GM18873 (cell line): ENCODE results near the gene ATP11A.
A peak's percentile ranks its signal among the peaks of the same experiment; 100 is the strongest.
"Not testable (repeated sequence)": the region's sequence is repeated elsewhere in the genome, so short reads cannot be mapped to it uniquely, and the experiment has no call there.

Experiments
- ATAC-seq: cut with Tn5 transposase; IDR thresholded peaks from one replicate; pipeline ENCODE4 v1.9.1; 2021; ENCODE audit warnings: mild to moderate bottlenecking, moderate library complexity, moderate number of reproducible peaks; ENCODE audit not compliant: unreplicated experiment, low FRiP score

ATP11A gene

DNA sequence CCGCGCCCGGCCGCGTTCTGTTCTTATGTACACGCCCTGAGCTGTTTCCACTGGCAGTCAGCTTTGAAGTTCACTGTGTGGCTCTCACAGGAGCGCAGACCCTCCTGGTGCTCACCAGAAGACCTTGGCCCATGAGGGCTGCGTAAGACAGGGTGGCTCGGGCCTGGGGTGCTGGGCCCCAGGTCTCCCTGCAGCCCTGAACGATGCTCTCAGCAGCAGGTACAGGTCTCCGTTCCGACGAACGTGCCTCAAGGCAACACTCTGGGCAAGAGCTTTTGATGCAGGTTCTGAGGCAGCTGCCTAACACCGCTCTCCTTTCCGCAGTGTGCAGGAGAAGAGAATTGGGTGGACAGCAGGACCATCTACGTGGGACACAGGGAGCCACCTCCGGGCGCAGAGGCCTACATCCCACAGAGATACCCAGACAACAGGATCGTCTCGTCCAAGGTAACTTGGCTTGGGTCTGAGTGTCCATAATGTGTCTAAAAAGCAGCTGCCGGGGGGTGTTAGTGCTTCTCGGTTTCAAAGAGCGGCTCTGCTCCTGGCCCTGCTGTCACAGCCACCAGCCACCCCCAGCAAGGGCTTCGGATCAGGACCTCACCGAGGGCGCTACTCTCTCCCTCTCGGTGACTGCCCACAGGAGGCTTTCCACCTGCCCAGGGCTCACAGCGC, 95.1 kb downstream of the ATP11A start:
- ATAC-seq, result no peak

DNA sequence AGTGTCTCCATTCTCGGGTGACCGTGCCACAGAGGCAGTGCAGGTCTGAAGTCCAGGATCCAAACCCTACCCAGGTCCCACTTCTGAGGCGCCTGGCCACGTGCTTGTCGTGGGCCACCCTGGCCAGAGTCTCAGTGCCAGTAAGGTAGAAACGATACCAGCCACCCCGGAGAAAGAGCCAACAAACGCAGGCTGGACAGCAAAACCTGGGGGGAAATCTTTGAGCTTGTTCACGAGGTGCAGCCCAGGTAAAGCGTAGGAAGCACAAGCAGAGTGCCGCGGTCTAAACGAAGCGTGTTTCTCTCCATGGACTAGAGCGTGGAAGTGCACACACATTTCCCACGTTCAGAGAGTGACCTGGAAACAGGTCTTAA, 95.6 kb downstream of the ATP11A start:
- ATAC-seq, result no peak

DNA sequence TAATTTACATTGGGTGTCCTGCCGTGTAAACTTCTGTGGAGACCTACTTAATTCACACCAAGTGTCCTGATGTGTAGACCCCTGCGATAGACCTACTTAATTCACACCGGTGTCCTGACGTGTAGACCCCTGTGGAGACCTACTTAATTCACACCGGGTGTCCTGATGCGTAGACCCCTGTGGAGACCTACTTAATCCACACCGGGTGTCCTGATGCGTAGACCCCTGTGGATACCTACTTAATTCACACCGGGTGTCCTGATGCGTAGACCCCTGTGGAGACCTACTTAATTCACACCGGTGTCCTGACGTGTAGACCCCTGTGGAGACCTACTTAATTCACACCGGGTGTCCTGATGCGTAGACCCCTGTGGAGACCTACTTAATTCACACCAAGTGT, 97.0 kb downstream of the ATP11A start:
- not testable (repeated sequence) for ATAC-seq

DNA sequence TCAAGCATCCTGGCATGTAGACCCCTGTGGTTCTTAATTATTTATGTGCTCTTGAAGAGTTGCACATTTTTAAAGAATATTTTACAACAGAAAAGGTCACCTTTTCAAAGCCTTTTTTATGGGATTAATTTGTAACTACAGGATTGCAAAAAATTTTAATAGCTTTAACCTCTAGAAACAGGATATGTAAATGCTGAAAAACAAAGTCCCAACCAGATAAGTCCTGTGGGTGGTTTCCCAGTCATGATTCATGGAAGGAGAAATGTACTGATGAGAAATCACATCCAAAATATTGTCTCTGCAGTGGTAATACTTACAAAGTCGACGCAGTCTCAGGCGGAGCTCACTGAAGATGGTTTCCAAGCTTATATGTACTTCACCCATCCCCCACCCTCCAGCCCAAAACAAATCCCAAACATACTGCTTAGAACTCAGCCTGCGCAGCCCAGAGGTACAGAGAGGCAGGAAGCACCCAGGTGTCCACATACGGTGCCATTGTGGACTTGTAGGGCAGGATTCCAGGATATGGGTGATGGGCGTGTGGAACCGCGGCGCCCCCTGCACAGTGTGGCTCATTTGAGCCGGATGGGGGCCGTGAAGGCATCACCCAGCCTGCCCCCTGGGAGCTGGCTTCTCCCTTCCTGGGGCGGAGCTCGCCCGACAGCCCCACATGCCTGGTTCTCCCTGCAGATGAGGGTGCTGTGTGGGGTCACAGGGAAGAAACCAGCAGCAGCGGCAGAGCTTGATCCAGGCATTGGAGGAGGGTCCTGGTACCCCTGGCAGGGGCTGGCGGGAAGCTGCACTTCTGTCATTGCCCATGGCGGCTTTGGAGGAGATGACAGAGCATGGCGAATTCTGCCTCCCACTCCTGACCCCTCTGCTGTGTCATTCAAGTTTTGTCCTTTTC, 101.2 kb downstream of the ATP11A start:
- no peak for ATAC-seq

DNA sequence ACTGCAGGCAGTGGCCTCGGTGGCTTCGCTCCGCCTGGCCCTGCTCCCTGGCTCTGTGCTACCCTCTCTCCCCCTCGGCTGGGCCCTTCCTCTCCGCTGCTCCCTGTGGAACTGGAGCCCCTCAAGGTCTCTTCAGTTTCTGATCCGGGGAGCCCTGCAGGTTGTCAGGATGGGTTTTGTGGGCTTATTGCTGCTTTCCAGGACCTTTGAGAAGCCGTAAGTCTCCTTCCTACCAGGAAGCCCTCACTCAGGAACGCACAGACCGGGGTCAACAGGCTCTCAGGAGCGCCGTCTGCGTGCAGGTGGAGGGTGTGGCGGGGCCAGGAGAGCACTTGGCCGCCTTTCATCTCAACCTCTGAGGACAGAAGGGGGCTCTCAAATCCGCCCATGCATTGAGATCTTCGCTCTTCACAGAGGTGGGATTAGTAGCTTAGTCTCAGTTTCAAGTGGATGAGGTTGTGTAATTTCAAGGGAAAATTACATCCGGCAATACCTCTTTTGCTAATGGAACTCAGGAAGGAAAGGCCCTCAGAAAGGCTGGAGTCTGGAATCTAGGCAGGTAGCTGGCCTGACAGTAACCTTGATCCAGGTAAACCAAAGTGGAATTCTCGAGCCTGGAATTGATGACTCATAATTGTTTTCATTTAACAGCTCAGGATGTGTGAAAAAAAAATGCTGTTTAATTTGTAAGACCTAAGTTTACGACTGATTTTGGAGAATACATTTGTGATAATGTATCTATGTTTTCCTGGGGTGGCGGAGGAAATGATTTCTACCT, 102.0 kb downstream of the ATP11A start:
- ATAC-seq, result no peak

DNA sequence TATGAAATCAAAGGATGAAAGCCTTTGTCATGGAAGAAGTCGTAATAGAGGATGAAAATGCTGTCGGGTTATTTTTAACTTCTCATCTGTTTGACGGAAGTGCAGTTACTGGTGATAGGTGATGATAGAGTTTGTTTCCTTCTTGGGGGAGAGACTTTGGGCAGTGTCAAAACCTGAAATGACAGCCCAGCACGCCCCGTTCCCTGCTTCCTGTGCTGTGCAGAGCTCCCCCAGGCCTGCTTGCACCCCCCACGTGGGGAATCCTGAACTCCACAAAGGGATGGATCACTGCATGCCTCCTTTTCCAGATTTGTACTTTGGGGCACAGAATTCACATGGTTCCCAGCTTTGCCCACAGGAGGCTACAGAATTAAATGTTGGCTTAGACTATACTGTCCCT, 102.7 kb downstream of the ATP11A start:
- no peak for ATAC-seq

DNA sequence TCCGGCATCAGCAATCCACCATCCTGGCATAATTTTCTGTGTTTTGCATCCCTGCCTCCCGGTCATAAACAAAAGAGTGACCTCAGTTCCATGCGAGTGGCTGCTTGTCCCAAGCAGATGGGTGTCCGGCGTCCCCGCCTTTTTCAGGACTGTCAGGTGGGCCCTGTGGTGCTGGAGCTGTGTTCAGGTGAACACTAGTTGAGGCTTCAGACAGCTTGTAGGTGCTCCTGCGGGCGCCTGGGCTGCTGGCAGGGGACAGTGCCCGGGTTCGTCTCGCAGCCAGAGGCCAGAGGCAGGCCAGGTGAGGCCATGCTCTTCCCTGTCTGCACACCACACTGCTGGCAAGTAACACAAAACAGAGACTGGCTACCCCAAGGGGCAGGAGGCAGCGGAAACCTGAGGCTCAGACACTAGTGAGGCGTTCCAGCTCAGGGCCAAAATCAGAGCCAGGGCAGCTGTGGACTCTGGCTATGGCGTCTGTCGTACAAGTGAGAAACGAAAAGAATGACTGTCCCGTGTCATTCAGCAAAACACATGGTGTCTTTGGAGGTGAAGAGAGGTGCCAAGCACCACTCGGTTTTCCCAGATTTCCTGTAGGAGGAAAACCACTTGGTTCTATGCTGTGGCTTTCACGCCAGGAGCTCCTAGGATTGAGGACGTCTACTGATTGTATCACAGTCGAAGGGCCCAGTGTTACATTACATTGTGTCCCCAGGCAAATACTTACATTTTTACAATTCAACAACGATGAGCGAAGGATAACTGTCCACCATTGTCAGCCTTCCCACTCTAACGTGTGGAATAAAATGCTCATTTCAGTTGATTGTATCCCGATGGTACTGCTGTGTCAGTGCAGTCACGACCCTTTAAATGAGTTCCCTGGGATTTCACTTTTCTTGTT, 104.0 kb downstream of the ATP11A start:
- no peak for ATAC-seq

DNA sequence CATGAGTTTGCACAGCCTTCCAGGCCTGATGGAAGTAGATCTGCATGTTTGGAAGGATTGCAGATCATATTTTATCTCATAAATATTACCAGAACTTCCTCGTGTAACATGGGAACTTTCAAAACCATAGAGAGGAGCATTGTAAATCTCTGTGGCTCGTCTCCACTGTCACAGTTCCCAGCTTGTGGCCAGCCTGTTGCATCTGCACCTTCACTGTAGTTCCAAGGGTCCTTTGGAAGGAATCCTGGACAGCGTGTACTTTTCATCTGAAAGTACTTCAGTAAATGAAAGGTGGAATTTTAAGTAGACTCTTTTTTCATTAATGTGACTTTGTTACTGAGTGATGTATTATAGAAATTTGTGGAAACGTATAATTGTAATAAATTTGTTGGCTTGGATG, 105.4 kb downstream of the ATP11A start:
- ATAC-seq, result no peak

DNA sequence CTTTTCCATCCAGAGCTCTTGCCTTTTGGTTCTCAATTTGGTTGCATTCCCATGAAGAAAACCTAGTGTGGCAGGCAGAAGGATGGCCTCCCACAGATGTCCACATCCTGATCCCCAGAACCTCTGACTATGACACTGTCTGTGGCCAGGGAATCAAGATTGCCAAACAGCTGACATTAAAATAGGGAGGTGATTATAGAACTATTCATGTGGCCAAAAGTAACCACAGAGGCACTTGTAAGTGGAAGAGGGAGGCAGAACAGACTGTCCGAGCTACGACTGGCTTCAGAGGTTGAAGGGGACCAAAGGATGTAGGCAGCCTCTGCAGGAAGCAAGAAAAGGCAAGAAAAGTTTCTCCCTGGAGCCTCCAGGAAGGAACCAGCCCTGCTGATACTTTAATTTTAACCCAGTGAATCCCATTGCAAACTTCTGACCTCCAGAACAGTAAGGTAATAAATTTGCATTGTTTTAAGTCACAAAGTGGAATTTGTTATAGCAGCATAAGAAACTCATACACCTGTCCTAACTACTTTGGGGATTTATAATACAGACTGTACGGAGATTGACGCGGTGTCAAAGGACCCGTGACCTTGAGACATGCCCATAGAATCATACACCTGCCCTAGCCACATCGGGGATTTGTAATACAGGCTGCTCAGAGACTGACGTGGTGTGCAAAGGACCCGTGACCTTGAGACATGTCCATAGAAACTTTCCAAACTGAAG, 106.5 kb downstream of the ATP11A start:
- ATAC-seq, result no peak

DNA sequence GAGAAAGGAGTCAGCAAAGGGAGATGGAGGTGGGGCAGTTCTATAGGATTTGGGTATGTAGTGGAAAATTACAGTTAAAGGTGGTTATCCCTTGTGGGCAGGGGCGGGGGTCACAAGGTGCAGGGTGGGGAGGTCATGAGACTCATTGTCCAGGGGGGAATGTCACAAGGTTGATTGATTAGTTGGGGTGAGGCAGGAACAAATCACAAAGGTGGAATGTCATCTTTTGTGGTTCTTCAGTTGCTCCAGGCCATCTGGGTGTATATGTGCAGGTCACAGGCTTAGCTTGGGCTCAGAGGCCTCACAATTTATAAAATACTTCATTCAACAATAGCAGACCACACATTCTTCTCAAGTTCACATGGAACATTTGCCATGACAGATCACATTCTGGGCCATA, 109.6 kb downstream of the ATP11A start:
- ATAC-seq, result no peak

DNA sequence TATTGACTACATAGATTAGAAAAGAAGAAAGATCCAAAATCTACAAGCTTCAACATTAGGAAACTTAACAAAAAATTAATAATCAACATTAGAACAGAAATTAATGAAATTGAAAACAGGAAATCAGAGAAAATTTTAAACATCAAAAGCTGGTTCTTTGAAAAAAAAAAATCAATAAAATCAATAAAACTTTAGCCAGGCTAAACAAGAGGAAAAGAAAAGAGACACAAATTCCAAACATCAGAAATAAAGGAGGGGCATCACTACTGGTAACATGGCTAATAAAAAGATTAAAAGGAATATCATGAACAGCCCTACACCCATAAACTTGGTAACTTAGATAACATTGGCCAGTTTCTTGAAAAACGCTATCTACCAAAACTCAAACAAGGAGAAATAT, 110.2 kb downstream of the ATP11A start:
- ATAC-seq, result no peak

DNA sequence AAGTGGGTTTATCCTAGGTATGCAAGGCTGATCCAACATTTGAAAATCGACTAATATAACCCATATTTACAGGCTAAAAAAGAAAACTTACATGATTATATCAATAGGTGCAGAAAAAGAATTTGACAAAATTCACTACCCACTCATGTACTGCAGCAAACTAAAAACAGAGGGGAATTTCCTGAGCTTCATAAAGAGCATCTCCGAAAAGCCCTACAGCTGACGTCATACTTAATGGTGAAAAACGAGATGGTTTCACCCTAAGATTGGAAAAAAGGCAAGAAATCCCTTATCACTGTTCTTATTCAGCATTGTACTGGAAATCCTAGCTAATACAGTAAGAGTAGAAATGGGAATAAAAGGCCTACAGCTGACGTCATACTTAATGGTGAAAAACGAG, 111.0 kb downstream of the ATP11A start:
- ATAC-seq, result not testable (repeated sequence)

DNA sequence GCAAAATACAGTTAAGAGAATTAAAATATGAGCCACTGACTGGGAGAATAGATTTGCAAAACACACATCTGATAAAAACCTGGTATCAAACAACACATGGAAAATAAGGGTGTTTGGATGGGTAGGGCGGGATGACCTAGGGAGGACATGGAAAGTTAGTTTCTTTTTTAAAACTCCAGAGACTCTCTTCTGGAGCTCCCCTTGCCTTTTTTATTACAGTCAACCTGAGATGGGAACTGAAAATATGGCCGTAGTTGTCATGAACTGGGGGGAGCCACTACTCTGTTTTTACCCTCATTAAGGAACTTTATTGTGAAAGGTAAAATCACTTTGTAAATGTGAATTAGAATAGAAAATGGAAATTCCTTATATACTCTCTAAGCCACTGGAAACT, 113.0 kb downstream of the ATP11A start:
- ATAC-seq, result no peak

DNA sequence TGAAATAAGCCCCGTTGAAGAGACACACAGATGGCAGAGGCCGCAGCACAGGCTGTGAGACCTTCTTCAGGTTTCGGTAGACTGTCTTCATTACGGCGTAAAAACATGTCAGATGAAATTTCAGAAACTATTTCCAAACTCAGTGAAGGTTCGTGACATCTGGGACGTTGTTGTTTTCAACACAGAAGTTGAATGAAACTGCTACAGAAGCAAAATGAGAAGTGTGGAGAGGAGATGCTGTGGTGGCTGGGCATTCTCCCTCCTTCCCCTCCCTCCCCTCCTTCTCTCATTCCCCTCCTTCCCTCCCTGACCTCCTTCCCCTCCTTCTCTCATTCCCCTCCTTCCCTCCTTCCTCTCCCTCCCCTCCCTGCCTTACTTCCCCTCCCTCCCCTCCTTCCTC, 113.6 kb downstream of the ATP11A start:
- ATAC-seq, result peak; percentile 63

DNA sequence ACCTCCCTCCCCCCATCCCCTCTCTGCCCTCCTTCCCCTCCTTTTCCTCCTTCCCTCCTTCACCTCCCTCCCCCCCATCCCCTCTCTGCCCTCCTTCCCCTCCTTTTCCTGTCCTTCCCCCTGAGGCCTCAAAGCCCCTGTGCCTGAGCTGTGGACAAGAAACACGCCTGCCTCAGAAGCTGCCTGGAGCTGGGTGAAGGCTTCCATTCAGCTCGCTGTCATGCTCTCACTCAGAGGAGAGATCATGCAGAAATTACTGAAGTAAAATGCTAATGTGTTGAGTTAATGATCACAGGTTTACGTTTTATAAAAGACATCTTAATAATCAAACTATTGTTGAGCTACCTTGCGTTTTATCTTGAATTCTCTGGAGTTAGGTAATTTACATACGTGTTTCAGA, 114.5 kb downstream of the ATP11A start:
- no peak for ATAC-seq

DNA sequence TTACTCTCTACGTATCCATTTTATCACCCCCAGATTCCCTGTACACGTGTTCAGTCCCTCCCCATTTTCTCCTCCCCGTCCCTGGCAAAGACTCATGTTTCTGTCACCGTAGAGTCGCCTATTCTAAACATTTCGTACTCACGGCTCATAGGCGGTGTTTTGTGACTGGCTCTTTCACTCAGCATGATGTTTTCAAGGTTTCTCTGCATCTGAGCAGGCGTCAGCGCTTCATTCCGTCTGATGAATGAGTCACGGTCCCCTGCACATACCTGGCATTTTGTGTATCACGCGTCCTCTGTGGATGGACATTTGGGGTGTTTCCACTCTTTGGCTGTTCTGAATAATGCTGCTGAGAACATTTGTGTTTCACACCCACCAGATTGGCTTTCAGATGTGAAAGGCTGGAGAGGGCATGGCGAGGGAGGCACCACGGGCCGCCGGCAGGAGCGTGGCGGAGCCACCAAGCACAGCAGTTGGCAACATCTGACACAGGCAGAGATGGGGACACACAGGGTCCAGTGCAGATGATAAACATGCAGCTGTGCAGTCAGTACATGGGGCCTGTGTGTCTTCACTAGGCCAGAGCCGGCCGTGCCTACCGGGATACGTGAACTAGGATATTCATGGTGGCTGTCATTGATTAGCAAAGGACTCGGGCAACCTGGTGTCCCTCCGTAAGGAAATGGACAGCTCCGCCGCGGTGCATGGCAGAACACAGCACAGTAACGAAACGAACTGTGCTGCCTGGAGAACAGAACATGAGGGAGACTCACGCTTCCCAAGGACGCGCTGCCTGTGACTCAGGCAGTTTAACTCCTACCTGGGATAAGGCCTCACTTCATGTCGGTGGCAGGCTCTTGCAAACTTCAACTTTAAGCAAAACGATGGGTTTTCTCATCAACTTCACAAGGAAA, 117.2 kb downstream of the ATP11A start:
- ATAC-seq, result no peak

DNA sequence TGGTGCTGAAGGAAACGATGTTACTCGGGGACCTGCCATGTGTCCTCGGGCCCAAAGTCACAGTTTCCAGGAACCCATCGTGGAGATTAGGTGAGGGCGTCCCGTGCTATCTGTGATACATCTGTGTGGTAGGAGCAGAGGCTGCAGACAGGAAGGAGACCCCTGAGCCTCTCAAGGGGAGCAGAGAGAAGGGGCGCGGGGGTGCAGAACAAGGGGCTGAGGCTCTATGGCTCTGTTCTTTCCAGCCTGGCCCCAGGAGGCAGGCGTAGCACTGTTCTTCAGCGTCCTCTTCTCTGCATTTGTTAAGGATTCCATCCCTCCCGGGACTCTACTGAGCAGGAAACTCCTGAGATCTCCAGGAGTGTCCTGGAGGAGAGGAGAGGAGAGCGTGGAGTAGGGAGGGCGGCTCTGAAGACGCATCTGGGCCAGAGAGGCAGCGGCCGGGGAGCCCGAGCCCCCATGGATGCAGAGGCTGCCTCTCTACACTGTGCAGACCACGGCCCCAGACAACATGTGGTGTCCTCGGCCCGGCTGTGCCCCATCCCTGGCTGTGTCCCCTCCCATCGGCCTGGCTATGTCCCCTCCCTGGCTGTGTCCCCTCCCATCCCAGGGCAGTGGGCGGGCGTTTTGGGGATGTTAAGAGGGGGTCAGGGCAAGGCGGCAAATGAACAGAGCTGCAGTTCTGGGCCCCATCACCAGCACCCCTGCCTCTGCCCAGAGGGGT, 118.0 kb downstream of the ATP11A start:
- no peak for ATAC-seq
